Right atrium auricular region (tissue), 2 donors: ENCODE data around the gene SIRT7. TPM values are rescaled to one million over a fixed set of nuclear protein-coding genes. Genes with fewer than 3 reads are reported as not detected.

Source experiments
- DNase-seq: peaks from one replicate; pipeline ENCODE4 v3.0.0-alpha.2; 2019; ENCODE audit warnings: low spot score
- H3K27ac ChIP-seq, 2 donors: fragments of 200-600 bp; sonication (generic); 1 replicate in 1 of 2; 2 replicates in 1 of 2; pipeline ENCODE4 v1.5.1; 2016 to 2019
- H3K27me3 ChIP-seq, 2 donors: fragments of 200-600 bp; sonication (generic); one replicate each; pipeline versions ENCODE4 v1.5.1 to v1.6.0; 2017 to 2019
- H3K36me3 ChIP-seq: fragments of 200-600 bp; sonication (generic); one replicate; pipeline ENCODE4 v1.5.1; 2016
- H3K4me1 ChIP-seq, 2 donors: fragments of 200-600 bp; sonication (generic); one replicate each; pipeline versions ENCODE4 v1.5.1 to v1.6.0; 2017 to 2019
- H3K4me3 ChIP-seq, 2 donors: fragments of 200-600 bp; sonication (generic); 1 replicate in 1 of 2; 2 replicates in 1 of 2; pipeline ENCODE4 v1.5.1; 2017 to 2019; ENCODE audit warnings: mild to moderate bottlenecking in 1 of 2, moderate library complexity in 1 of 2
- H3K9me3 ChIP-seq, 2 donors: fragments of 200-600 bp; sonication (generic); one replicate each; pipeline ENCODE4 v1.5.1; 2019
- CTCF ChIP-seq, 2 donors: fragments of 200-600 bp; sonication (generic); IDR thresholded peaks; one replicate each; pipeline ENCODE4 v1.5.1; 2019; ENCODE audit warnings: antibody characterized with exemption in 2 of 2
- total RNA-seq, 2 donors: library from RNA; depleted of rRNA; stranded (reverse); fragments of >200 nt; gene quantifications; one replicate each; pipeline ENCODE4 v1.1.0, GENCODE V29; 2016

Gene SIRT7
- total RNA-seq, 2 donors from 2014 or later: 2.8 to 4.9 TPM

GRCh38 chr17:81906476-81907218 lies 11.3 kb downstream of the SIRT7 start:
- Histone ChIP-seq H3K9me3 (no peaks in the 10 kb centered on the region), H3K27me3 (no peaks in the 10 kb centered on the region)
- DNase-seq: no peak

GRCh38 chr17:81905993-81906392 lies 12.0 kb downstream of the SIRT7 start:
- no peak for TF ChIP-seq CTCF (IDR thresholded peaks at IDR 0.05)
- no peaks in the 10 kb centered on the region for H3K36me3 ChIP-seq
- no peak overlapping the region for H3K27ac ChIP-seq

More at GRCh38 chr17:81906476-81907218, 11.3 kb downstream of the SIRT7 start:
- no peaks in the 10 kb centered on the region for H3K36me3 ChIP-seq
- H3K27ac ChIP-seq: no peak overlapping the region
- H3K4me1 ChIP-seq: peaks cover 0 to 21% of the 10 kb centered on the region in 2 donors
- H3K4me3 ChIP-seq: no peak overlapping the region
- TF ChIP-seq CTCF (IDR thresholded peaks at IDR 0.05): no peak

GRCh38 chr17:81905424-81905875 lies 12.5 kb downstream of the SIRT7 start:
- Histone ChIP-seq H3K9me3 (no peaks in the 10 kb centered on the region), H3K4me3 (no peak overlapping the region), H3K27me3 (no peaks in the 10 kb centered on the region), H3K27ac (no peak overlapping the region), H3K4me1 (peaks cover 0 to 19% of the 10 kb centered on the region in 2 donors), H3K36me3 (peaks cover under 1% of the 10 kb centered on the region)
- TF ChIP-seq CTCF (IDR thresholded peaks at IDR 0.05): no peak
- no peak for DNase-seq

More at GRCh38 chr17:81905993-81906392, 12.0 kb downstream of the SIRT7 start:
- no peak for DNase-seq
- Histone ChIP-seq H3K4me1 (peaks cover 0 to 23% of the 10 kb centered on the region in 2 donors), H3K4me3 (no peak overlapping the region), H3K9me3 (no peaks in the 10 kb centered on the region), H3K27me3 (no peaks in the 10 kb centered on the region)

- no peak overlapping the region for H3K27ac ChIP-seq
- H3K4me3 ChIP-seq: no peak overlapping the region
- TF ChIP-seq CTCF (IDR thresholded peaks at IDR 0.05): no peak
- peaks cover 7% of the 10 kb centered on the region for H3K36me3 ChIP-seq
- DNase-seq: no peak
- peaks cover 0 to 12% of the 10 kb centered on the region in 2 donors for H3K4me1 ChIP-seq
- H3K9me3 ChIP-seq: no peaks in the 10 kb centered on the region
- no peaks in the 10 kb centered on the region for H3K27me3 ChIP-seq
Observed at GRCh38 chr17:81904600-81905423, 13.2 kb downstream of the SIRT7 start.

- no peak for TF ChIP-seq CTCF (IDR thresholded peaks at IDR 0.05)
- Histone ChIP-seq H3K9me3 (no peaks in the 10 kb centered on the region), H3K4me3 (no peak overlapping the region), H3K4me1 (peaks cover 0 to 12% of the 10 kb centered on the region in 2 donors), H3K27ac (no peak overlapping the region), H3K27me3 (no peaks in the 10 kb centered on the region), H3K36me3 (peaks cover 15% of the 10 kb centered on the region)
- DNase-seq: no peak
Observed at GRCh38 chr17:81903896-81904599, 13.9 kb downstream of the SIRT7 start.
